ENCODE results near the gene DNAJB9.

DNA sequence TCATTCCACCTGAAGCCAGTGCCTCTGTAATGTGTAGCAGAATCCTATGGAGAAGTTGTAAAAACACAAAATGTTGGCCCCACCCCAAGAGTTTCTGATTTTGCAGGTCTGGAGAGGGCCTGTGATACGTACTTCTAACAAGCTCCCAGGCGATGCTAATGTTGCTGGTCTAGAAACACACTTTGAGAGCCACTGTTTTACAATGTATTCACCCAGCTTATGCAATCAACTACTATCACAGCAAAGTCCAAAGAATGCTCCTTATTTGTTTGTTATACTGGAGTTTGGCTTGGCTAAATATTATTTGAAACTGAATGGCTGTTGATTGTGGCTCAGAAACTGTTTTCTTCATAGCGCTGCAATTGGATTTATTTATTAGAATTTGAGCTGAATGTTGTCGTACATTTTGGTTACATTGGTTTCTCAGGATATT lies 44.3 kb downstream of the DNAJB9 start:
- TF ChIP-seq ISL1 (CRISPR knock-in tag; IDR thresholded peaks at IDR 0.05) (no peak), ZFP30 (CRISPR knock-in tag; IDR thresholded peaks at IDR 0.05) (no peak)
- TF ChIP-seq, protein P1, sequence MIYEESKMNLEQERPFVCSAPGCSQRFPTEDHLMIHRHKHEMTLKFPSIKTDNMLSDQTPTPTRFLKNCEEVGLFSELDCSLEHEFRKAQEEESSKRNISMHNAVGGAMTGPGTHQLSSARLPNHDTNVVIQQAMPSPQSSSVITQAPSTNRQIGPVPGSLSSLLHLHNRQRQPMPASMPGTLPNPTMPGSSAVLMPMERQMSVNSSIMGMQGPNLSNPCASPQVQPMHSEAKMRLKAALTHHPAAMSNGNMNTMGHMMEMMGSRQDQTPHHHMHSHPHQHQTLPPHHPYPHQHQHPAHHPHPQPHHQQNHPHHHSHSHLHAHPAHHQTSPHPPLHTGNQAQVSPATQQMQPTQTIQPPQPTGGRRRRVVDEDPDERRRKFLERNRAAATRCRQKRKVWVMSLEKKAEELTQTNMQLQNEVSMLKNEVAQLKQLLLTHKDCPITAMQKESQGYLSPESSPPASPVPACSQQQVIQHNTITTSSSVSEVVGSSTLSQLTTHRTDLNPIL (CRISPR knock-in tag; IDR thresholded peaks at IDR 0.05; ENCODE audit: low read depth): no peak
